Fibroblast of lung (primary cell): ENCODE data around the gene LYPD6.

Experiments used
- EZH2 ChIP-seq: IDR thresholded peaks from 2 replicates; pipeline ENCODE4 v1.5.1; 2012; ENCODE audit warnings: low read length, control low read depth, mild to moderate bottlenecking; ENCODE audit errors: missing control alignments
- TF ChIP-seq, protein P1 (sequence below), 2 donors: IDR thresholded peaks in 1 of 2; conservative IDR thresholded peaks in 1 of 2; 1 replicate in 1 of 2; 2 replicates in 1 of 2; pipeline ENCODE4 v1.5.1; 2011 to 2012; ENCODE audit warnings: low read length in 2 of 2, control low read depth in 1 of 2, inconsistent platforms in 1 of 2, low read depth in 1 of 2, mild to moderate bottlenecking in 1 of 2

DNA sequence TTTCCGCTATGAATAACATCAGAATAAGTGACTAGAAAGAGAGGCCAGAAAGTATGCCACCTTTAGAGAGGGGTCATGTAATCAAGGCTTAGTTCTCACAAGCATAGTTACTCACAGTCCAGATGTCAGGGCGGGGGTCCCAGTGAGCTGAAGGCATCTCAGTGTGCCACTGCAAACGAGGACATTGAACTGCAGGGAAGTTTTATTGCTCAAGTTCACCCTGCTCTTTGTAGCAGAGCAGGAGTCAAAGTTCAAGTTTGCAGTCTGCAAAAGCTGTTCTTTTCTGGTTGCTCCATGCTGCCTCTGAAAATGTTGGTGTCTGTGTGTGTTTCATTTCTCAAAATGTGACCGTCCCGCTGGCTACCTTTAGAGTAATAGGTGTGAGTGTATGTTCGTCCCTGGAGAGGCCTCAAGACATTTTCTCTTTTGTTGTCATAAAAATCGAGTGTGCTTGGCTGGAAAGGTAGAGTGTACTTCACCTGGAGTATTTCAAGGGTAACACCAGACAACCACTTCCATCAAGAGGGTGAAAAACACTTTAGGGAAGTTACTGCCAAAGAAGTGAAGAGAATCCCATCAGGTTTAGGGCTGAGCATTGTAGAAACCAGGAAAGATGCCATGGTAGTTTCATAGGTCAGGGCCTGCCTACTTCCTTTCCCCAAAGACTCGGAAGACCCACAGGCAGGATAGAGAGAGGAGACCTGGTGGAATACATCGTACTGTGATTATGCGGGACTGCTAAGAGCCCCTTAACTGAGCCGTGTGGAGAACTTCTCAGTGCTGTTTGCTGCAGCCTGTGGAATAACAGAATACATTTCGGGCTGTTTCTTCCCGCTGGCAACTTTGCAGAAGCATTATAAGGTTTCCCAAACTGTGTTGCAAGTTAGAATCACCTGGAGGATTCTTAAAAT is 89.9 kb downstream of the LYPD6 start:
- TF ChIP-seq EZH2 = no peak
- TF ChIP-seq, protein P1, sequence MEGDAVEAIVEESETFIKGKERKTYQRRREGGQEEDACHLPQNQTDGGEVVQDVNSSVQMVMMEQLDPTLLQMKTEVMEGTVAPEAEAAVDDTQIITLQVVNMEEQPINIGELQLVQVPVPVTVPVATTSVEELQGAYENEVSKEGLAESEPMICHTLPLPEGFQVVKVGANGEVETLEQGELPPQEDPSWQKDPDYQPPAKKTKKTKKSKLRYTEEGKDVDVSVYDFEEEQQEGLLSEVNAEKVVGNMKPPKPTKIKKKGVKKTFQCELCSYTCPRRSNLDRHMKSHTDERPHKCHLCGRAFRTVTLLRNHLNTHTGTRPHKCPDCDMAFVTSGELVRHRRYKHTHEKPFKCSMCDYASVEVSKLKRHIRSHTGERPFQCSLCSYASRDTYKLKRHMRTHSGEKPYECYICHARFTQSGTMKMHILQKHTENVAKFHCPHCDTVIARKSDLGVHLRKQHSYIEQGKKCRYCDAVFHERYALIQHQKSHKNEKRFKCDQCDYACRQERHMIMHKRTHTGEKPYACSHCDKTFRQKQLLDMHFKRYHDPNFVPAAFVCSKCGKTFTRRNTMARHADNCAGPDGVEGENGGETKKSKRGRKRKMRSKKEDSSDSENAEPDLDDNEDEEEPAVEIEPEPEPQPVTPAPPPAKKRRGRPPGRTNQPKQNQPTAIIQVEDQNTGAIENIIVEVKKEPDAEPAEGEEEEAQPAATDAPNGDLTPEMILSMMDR (conservative IDR thresholded peaks at IDR 0.05 in 1 of 2, IDR thresholded peaks at IDR 0.05 in 1 of 2; ENCODE audit: low read depth in 1 of 2, low read length in 2 of 2) = no peak
